Fibroblast of pulmonary artery (primary cell): ENCODE data around the gene KCNN3.

Source experiments
- DNase-seq: peaks from one replicate; pipeline ENCODE4 v3.0.0-alpha.2; 2010; ENCODE audit warnings: low read depth
- H3K4me3 ChIP-seq: replicated peaks from 2 replicates; pipeline ENCODE4 v1.5.1; 2011; ENCODE audit warnings: low read depth, mild to moderate bottlenecking, control low read depth, low read length, moderate library complexity
- TF ChIP-seq, protein P1 (sequence below): IDR thresholded peaks from 2 replicates; pipeline ENCODE4 v1.5.1; 2011; ENCODE audit warnings: mild to moderate bottlenecking, control low read depth, low read length, inconsistent platforms; ENCODE audit errors: missing control alignments

KCNN3 gene

DNA sequence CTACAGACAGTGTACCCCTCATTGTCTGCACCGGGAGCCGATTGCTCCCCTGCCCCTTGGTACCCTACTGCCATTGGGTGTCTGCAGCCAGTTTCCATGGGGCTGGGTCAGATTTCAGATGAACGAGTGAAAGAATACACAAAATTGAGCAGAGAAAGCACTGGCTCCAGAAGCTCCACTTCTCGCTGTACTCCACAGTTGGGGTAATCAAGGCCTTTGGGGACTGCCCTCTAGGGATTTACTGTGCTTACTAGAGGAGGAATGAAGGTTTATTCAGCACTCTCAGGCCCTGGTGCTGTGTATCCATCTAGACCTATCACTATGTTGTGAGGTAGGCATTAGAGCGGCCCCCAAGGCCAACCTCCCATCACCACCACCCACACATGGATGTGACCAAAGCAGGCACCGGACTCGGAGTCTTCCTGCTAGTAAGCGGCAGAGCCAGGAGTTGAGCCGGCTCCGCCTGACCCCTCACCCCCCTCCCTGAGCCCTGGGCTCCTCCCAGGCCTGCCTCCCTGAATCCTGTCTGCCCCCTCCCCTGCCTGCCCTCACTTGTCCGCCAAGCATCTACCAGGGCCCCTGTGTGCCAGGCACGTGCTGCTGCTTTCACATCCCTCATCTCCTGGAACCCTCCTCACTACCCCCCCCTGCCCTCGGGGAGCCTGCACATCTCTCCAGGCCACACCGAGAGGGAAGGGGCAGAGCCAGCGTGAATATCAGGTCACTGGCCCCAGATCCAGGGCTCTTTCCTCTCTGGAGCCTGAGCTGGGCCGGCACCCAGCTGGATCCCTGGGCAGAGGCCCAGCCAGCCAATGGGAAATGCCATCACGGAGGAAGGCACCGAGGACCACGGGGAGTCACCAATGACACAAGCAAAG is 23.3 kb downstream of the KCNN3 start:
- DNase-seq: no peak
- TF ChIP-seq, protein P1, sequence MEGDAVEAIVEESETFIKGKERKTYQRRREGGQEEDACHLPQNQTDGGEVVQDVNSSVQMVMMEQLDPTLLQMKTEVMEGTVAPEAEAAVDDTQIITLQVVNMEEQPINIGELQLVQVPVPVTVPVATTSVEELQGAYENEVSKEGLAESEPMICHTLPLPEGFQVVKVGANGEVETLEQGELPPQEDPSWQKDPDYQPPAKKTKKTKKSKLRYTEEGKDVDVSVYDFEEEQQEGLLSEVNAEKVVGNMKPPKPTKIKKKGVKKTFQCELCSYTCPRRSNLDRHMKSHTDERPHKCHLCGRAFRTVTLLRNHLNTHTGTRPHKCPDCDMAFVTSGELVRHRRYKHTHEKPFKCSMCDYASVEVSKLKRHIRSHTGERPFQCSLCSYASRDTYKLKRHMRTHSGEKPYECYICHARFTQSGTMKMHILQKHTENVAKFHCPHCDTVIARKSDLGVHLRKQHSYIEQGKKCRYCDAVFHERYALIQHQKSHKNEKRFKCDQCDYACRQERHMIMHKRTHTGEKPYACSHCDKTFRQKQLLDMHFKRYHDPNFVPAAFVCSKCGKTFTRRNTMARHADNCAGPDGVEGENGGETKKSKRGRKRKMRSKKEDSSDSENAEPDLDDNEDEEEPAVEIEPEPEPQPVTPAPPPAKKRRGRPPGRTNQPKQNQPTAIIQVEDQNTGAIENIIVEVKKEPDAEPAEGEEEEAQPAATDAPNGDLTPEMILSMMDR: no peak
- no peak overlapping the region for H3K4me3 ChIP-seq

DNA sequence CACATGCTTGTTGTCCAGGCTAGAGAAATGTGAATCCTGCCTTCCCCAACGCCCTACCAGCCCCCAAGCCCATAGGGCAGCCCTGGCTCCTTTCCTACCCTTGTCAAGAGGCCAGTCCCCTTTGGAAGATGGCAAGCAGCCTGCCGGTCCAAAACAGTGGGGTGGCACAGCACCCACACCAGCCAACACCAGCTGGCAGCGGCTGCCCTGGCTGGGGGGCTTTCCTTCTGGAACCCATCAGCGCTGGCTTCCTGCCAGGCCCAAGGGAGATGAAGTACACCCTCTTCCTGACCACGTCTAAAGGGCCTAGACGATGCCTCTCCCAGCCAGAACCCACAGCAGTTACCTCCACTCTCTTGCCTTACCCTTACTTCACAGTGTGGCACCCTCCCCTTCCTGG is 24.2 kb downstream of the KCNN3 start:
- DNase-seq: no peak
- TF ChIP-seq, protein P1: no peak
- H3K4me3 ChIP-seq: no peak overlapping the region

DNA sequence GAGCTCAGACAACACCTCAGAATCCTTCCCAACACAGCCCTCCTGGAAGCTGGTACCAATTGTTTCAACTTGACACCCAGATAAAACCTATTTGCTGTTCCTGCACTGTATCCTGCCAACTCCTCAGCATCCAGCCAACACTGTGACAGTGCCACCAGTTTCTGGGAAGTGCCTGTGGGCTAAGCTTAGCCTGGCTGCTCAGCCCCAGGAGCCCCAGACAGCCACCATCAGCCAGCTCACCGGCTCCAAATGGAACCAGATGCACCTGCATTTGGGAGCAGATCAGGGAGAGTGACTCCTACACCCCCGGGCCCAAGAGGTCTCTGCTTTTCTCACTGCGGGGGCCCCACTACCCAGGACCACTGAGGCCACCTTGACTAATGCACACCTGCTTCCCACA is 24.9 kb downstream of the KCNN3 start:
- no peak overlapping the region for H3K4me3 ChIP-seq
- TF ChIP-seq, protein P1: no peak
- no peak for DNase-seq

DNA sequence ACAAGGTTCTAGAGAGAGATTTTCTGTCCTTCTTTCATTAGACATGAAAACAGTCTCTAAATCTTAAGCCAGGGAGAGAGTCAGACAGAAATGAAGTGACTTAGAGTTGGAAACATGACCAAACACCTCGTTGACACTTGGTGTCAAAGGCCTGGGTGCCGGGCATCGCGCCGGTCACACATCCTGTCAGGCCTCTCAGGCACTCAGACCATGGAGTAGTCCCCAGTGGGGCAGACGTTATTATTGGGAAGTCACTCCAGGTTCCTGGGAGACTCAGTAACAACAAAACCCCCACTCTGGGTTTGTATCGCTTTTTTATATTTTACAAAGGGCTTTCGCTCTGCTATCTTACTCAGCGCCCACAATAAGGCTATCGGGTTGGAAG is 25.8 kb downstream of the KCNN3 start:
- no peak overlapping the region for H3K4me3 ChIP-seq
- no peak for DNase-seq
- TF ChIP-seq, protein P1: no peak

DNA sequence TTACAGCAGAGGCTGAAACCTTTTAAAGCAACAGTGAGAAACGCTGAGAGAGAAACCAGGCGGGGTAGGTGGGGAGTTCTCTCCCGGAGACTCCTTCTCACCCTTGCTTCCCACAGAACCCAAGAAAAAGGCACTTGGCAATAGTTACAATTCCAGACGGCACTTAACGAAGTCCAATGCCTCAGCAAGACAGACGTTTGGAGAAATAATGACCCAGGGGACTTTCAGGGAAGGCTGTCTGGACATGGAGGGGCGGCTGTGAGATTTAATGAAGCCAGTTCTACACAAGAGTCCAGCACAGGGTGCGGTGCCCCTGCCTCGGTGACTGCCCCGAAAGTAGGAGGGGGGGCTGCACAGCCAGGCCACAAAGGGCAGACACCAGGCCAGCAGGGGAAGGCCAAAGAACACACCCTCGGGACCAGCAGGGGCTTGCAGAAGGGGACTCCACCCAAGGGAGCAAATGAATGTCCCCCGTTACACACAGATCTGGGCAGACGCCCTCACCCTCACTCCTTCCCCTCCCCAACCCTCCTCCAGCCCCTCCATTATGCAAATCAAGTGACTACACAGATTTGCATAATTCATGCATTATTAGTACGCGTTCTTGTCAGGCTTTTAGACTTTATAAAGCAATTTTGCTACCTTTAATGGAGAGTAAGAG is 26.3 kb downstream of the KCNN3 start:
- TF ChIP-seq, protein P1: no peak
- H3K4me3 ChIP-seq: no peak overlapping the region
- DNase-seq: no peak

DNA sequence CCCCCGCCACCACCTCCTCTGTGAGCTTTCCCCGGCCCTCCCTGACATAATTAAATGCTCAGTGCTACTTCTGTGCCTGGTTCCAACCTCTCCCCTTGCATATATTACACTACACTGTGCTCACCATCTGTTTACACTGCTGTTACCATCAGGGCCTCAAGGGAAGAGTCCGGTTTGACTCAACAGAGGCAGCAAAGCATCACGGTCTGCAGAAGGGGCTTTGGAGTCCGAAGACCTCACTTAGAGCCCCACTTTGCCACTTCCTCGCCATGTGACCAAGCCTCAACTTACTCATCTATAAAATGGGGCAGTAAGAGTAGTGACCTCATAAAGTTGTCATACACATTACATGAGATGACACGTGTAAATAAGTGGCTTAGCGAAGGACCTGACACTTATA is 27.4 kb downstream of the KCNN3 start:
- no peak for DNase-seq
- TF ChIP-seq, protein P1: no peak
- no peak overlapping the region for H3K4me3 ChIP-seq
